ENCODE results near the gene DDT.
"Not testable (repeated sequence)": the region's sequence is repeated elsewhere in the genome, so short reads cannot be mapped to it uniquely, and the experiment has no call there.

DNA sequence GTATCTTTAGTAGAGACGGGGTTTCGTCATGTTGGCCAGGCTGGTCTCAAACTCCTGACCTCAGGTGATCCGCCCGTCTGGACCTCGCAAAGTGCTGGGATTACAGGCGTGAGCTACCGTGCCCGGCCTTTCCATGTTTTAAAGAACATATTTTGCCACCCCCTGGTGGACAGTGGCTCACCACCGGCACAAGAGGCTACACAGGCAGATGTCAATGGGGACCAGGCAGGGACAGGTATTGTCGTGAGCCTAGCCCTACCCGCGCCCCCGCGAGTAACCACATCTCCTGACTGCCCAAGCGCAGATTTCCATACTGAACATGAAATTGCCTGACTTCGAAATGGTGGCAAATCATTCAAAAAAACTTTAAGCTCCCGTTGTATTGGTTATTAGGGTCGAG lies 8.1 kb downstream of the DDT start:
- TF ChIP-seq, protein P1, sequence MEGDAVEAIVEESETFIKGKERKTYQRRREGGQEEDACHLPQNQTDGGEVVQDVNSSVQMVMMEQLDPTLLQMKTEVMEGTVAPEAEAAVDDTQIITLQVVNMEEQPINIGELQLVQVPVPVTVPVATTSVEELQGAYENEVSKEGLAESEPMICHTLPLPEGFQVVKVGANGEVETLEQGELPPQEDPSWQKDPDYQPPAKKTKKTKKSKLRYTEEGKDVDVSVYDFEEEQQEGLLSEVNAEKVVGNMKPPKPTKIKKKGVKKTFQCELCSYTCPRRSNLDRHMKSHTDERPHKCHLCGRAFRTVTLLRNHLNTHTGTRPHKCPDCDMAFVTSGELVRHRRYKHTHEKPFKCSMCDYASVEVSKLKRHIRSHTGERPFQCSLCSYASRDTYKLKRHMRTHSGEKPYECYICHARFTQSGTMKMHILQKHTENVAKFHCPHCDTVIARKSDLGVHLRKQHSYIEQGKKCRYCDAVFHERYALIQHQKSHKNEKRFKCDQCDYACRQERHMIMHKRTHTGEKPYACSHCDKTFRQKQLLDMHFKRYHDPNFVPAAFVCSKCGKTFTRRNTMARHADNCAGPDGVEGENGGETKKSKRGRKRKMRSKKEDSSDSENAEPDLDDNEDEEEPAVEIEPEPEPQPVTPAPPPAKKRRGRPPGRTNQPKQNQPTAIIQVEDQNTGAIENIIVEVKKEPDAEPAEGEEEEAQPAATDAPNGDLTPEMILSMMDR (conservative IDR thresholded peaks at IDR 0.05), result not testable (repeated sequence)
- TF ChIP-seq EZH2 (IDR thresholded peaks at IDR 0.05; ENCODE audit: low read depth), result not testable (repeated sequence)

Measured in PC-9 (cell line).